Measurements from ENCODE around the gene ABLIM1. TPM values are rescaled to one million over a fixed set of nuclear protein-coding genes. Genes with fewer than 3 reads are reported as not detected.

The ABLIM1 gene
- total RNA-seq, 1 donor from 2014 or later, result 105 TPM

DNA sequence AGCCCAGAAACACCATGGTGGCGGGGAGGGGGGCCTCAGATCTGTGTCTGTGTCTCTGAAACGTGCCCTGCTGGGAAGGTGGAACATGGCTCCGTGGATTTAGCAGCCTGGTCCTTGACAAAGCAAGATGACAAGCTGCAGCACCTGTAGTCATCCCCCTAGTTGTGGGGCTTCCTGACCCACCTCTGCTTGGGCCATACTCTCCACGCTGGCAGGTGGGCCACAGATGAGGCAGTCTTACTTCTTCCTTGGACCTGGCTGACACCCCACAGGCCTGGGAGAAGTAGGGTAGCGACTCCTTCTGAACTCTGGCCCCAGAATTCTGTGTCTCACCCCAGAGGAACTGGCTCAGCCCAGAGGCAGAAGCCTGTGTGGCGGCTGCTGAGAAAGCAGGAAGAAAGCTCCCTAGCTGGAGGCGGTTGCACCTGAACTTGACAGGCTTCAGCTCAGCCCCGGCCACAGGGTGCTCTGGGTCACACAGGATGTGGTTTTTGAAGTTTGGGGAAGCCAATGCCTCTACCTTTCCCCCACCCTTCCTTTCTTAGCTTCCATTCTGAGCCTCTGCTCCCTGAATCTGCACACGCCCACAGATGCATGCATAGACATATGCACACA is 113.9 kb downstream of the ABLIM1 start:
- H3K4me3 Mint-ChIP-seq, result no peak overlapping the region
- no peaks in the 10 kb centered on the region for H3K27me3 Mint-ChIP-seq (ENCODE audit: low read depth)
- H3K9me3 Mint-ChIP-seq, result no peaks in the 10 kb centered on the region
- no peak for DNase-seq (ENCODE audit: low spot score in 2 of 2, unreplicated experiment in 2 of 2)
- no peak overlapping the region for H3K27ac Mint-ChIP-seq
- H3K36me3 Mint-ChIP-seq, result peaks cover 2% of the 10 kb centered on the region
- H3K4me1 Mint-ChIP-seq, result no peaks in the 10 kb centered on the region
- TF ChIP-seq, protein P1, sequence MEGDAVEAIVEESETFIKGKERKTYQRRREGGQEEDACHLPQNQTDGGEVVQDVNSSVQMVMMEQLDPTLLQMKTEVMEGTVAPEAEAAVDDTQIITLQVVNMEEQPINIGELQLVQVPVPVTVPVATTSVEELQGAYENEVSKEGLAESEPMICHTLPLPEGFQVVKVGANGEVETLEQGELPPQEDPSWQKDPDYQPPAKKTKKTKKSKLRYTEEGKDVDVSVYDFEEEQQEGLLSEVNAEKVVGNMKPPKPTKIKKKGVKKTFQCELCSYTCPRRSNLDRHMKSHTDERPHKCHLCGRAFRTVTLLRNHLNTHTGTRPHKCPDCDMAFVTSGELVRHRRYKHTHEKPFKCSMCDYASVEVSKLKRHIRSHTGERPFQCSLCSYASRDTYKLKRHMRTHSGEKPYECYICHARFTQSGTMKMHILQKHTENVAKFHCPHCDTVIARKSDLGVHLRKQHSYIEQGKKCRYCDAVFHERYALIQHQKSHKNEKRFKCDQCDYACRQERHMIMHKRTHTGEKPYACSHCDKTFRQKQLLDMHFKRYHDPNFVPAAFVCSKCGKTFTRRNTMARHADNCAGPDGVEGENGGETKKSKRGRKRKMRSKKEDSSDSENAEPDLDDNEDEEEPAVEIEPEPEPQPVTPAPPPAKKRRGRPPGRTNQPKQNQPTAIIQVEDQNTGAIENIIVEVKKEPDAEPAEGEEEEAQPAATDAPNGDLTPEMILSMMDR (IDR thresholded peaks at IDR 0.05; ENCODE audit: unreplicated experiment), result no peak

DNA sequence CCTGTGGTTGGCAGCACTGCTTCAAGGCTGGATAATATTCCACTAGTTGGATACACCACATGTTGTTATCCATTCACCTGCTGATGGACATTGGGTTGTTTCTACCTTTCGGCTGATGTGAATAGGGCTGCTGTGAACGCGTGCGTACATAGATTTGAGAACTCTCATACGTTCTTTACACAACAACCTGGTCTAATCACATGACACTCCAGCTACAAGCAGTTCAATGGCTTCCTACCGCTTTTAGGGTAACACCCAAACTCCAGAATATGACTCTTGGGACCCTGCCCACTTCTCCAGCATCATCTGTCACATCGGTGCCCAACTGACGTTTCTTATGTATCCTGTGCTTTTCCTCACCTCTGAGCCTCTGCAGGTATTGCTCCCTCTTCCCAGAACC is 114.6 kb downstream of the ABLIM1 start:
- TF ChIP-seq, protein P1 (IDR thresholded peaks at IDR 0.05; ENCODE audit: unreplicated experiment), result no peak
- Mint-ChIP-seq H3K27ac (no peak overlapping the region), H3K4me1 (peaks cover 2% of the 10 kb centered on the region), H3K9me3 (no peaks in the 10 kb centered on the region), H3K36me3 (peaks cover 2% of the 10 kb centered on the region), H3K27me3 (ENCODE audit: low read depth) (no peaks in the 10 kb centered on the region), H3K4me3 (no peak overlapping the region)
- DNase-seq (ENCODE audit: low spot score in 2 of 2, unreplicated experiment in 2 of 2), result no peak

DNA sequence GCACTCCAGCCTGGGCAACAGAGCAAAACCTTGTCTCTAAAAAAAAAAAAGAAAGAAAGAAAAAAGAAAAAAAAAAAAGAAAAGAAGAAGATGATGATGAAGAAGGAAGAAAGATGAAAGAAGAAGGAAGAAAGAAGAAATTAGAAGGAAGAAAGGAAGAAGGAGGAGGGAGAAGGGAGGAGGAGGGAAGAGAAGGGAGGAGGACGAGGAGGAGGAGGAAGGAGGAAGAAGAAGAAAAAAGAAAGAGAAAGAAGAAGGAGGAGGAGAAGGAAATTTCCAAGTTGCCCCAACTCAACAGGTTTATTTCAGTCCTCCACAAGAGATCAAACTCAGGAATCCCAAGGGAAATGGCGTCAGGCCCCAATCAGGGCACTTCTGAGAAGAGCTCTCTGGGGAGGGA is 115.7 kb downstream of the ABLIM1 start:
- H3K4me1 Mint-ChIP-seq, result peaks cover 13% of the 10 kb centered on the region
- H3K9me3 Mint-ChIP-seq, result no peaks in the 10 kb centered on the region
- no peaks in the 10 kb centered on the region for H3K27me3 Mint-ChIP-seq (ENCODE audit: low read depth)
- TF ChIP-seq, protein P1 (IDR thresholded peaks at IDR 0.05; ENCODE audit: unreplicated experiment), result no peak
- H3K36me3 Mint-ChIP-seq, result peaks cover 2% of the 10 kb centered on the region
- no peak overlapping the region for H3K4me3 Mint-ChIP-seq
- no peak for DNase-seq (ENCODE audit: low spot score in 2 of 2, unreplicated experiment in 2 of 2)
- H3K27ac Mint-ChIP-seq, result no peak overlapping the region

DNA sequence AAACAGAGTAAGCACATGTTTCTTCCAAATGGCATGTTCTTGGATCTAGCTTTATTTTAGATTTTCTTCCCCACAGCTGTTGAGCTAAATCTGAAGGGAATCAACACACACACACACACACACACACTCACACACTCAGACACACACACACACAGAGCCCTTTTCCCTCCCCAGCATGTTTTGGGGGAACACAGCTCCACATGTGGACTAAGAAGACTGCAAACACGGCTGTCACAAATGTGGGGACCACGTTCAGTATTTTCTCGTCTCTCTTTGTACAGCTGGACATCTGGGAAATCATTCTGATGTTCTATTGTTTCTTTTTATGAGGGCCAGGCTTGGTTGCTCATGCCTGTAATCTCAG is 116.3 kb downstream of the ABLIM1 start:
- no peaks in the 10 kb centered on the region for H3K27me3 Mint-ChIP-seq (ENCODE audit: low read depth)
- H3K9me3 Mint-ChIP-seq, result no peaks in the 10 kb centered on the region
- DNase-seq (ENCODE audit: low spot score in 2 of 2, unreplicated experiment in 2 of 2), result no peak
- H3K4me3 Mint-ChIP-seq, result no peak overlapping the region
- no peak overlapping the region for H3K27ac Mint-ChIP-seq
- peaks cover 15% of the 10 kb centered on the region for H3K4me1 Mint-ChIP-seq
- TF ChIP-seq, protein P1 (IDR thresholded peaks at IDR 0.05; ENCODE audit: unreplicated experiment), result no peak
- H3K36me3 Mint-ChIP-seq, result peaks cover 2% of the 10 kb centered on the region

- H3K4me1 Mint-ChIP-seq, result peaks cover 15% of the 10 kb centered on the region
- no peak overlapping the region for H3K4me3 Mint-ChIP-seq
- TF ChIP-seq, protein P1 (IDR thresholded peaks at IDR 0.05; ENCODE audit: unreplicated experiment), result no peak
- H3K36me3 Mint-ChIP-seq, result peaks cover 5% of the 10 kb centered on the region
- peak overlapping the region; percentile 4 for H3K27ac Mint-ChIP-seq
- H3K27me3 Mint-ChIP-seq (ENCODE audit: low read depth), result no peaks in the 10 kb centered on the region
- no peak for DNase-seq (ENCODE audit: low spot score in 2 of 2, unreplicated experiment in 2 of 2)
- H3K9me3 Mint-ChIP-seq, result no peaks in the 10 kb centered on the region
Observed at GRCh38 chr10:114541081-114541796, 116.8 kb downstream of the ABLIM1 start.
